IPS-15b (cell line): ENCODE measurements around the gene PRR15L.

ENCODE experiments used
- H3K27me3 ChIP-seq: one replicate; pipeline ENCODE4 v1.6.1; 2013; ENCODE audit warnings: low read length; ENCODE audit not compliant: control insufficient read depth, insufficient read depth
- H3K36me3 ChIP-seq: one replicate; pipeline ENCODE4 v1.6.1; 2013; ENCODE audit warnings: low read length; ENCODE audit not compliant: control insufficient read depth, insufficient read depth
- H3K4me1 ChIP-seq: one replicate; pipeline ENCODE4 v1.6.1; 2013; ENCODE audit warnings: mild to moderate bottlenecking, low read length; ENCODE audit not compliant: control insufficient read depth, insufficient read depth
- H3K4me3 ChIP-seq: one replicate; pipeline ENCODE4 v1.5.1; 2013; ENCODE audit warnings: low read depth, low read length
- H3K9ac ChIP-seq: one replicate; pipeline ENCODE4 v1.6.1; 2013; ENCODE audit warnings: low read depth, mild to moderate bottlenecking, low read length
- H3K9me3 ChIP-seq: one replicate; pipeline ENCODE4 v1.6.1; 2013; ENCODE audit warnings: mild to moderate bottlenecking, low read length; ENCODE audit not compliant: control insufficient read depth, insufficient read depth

The PRR15L gene

DNA sequence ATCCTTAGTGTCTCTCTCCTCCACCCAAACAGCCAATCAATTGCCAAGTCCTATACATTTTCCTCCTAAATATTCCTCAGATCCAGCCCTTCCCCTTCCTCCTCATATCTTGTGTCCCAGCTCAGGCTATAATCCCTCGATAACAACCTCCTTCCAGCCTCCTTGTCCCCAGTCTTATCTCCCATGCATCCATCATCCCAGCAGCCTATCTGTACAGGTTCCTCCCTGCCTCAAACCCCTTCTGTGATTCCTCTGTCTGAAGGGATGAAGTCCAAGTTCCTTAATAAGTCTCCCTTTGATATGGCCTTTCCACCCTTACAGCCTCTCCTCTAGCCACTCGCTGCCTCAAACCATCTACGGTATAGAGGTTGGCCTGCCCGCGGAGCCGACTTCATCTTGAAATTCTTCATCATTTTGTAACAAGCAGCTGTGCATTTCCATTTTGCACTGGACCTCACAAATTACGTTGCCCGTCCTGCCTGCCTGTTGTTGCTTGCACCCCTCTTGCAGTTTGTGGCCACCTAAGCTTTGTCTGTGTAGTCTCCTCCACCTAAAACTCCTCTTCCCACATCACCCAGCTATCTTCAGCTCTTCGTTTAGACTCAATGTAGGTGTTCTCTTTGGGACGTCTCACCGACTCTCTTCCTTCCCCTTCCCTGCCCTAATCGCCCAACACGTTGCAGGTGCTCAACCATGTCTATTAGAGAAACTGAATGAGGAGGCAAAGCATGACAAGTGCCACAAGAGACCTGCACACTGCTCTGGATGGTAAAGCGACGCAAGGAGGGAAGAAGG, 12.4 kb upstream of the PRR15L start:
- peaks cover 4% of the 10 kb centered on the region for H3K4me1 ChIP-seq
- peaks cover 2% of the 10 kb centered on the region for H3K27me3 ChIP-seq
- peak overlapping the region; percentile 45 for H3K4me3 ChIP-seq
- peaks cover 15% of the 10 kb centered on the region for H3K36me3 ChIP-seq
- H3K9ac ChIP-seq: no peak overlapping the region
- no peaks in the 10 kb centered on the region for H3K9me3 ChIP-seq

DNA sequence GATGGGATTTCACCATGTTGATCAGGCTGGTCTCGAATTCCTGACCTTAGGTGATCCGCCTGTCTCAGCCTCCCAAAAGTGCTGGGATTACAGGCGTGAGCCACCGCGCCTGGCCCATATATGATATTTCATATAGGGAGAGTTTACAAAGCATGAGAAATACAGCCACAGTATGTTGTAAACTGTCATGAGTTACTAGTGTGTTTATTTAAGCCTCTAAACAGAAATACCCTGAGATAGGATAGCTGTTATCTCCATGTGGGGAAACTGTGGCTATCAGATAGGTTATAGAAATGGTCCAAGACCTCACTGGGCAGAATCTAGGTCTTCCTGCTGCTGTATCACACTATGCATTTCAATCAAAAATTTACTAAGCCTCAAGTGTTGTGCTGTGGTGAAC, 11.2 kb upstream of the PRR15L start:
- Histone ChIP-seq H3K36me3 (peaks cover 5% of the 10 kb centered on the region), H3K9ac (no peak overlapping the region), H3K27me3 (peaks cover 2% of the 10 kb centered on the region), H3K9me3 (no peaks in the 10 kb centered on the region), H3K4me3 (no peak overlapping the region), H3K4me1 (peaks cover 4% of the 10 kb centered on the region)

GRCh38 chr17:47967607-47968252, 10.0 kb upstream of the PRR15L start:
- Histone ChIP-seq H3K36me3 (no peaks in the 10 kb centered on the region), H3K27me3 (peaks cover 2% of the 10 kb centered on the region), H3K4me1 (peaks cover 4% of the 10 kb centered on the region), H3K4me3 (no peak overlapping the region), H3K9ac (no peak overlapping the region), H3K9me3 (no peaks in the 10 kb centered on the region)

DNA sequence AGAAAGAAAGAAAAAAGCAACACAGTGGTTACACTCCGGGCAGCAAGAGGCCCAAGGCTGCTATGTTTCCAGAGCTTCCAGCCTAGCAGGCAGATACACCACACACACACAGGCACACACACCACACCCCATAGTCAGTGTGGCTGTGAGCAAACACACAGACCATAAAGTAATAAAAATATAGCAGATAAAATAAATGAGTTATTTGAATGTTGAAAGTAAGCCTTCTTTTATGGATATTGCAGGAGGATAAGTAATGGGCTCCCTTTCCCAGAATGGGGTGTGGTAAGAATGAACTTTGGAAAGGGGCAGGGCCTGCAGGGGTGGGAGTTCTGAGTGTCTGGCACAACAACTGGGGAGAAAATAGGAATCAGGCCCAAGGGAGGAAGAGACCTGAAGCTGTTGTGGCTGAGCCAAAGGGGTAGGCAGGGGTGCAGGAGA, 8.4 kb upstream of the PRR15L start:
- Histone ChIP-seq H3K4me3 (no peak overlapping the region), H3K4me1 (peaks cover 4% of the 10 kb centered on the region), H3K27me3 (peaks cover 2% of the 10 kb centered on the region), H3K9me3 (no peaks in the 10 kb centered on the region), H3K36me3 (no peaks in the 10 kb centered on the region), H3K9ac (no peak overlapping the region)

- Histone ChIP-seq H3K4me1 (peaks cover under 1% of the 10 kb centered on the region), H3K36me3 (no peaks in the 10 kb centered on the region), H3K9ac (no peak overlapping the region), H3K27me3 (peaks cover 4% of the 10 kb centered on the region), H3K4me3 (no peak overlapping the region), H3K9me3 (no peaks in the 10 kb centered on the region)
These were observed 7.2 kb upstream of the PRR15L start for GRCh38 chr17:47964856-47965255.

DNA sequence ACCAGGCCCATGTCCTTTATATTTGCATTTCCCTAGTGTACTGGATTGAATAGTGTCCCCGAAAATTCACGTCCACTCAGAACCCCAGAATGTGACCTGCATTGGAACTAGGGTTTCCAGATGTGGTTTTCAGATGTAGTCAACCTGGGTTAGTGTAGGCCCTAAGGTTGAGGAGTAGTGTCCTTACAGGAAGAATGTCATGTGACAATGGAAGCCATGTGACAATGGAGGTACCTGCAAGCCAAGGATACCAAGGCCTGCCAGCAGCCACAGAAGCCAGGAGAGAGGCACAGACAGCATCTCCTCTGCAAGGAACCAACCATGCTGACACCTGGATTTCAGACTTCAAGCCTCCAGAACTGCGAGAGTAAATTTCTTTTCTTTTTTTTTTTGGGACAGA, 5.2 kb upstream of the PRR15L start:
- no peak overlapping the region for H3K9ac ChIP-seq
- no peaks in the 10 kb centered on the region for H3K9me3 ChIP-seq
- H3K4me1 ChIP-seq: peaks cover 2% of the 10 kb centered on the region

GRCh38 chr17:47961406-47961805, 3.7 kb upstream of the PRR15L start:
- Histone ChIP-seq H3K9me3 (no peaks in the 10 kb centered on the region), H3K36me3 (no peaks in the 10 kb centered on the region), H3K9ac (no peak overlapping the region), H3K27me3 (peaks cover 4% of the 10 kb centered on the region), H3K4me1 (peaks cover 10% of the 10 kb centered on the region), H3K4me3 (no peak overlapping the region)

More for the DNA sequence above, 5.2 kb upstream of the PRR15L start:
- H3K27me3 ChIP-seq: peaks cover 4% of the 10 kb centered on the region
- no peaks in the 10 kb centered on the region for H3K36me3 ChIP-seq
- no peak overlapping the region for H3K4me3 ChIP-seq

- H3K36me3 ChIP-seq: no peaks in the 10 kb centered on the region
- H3K27me3 ChIP-seq: peaks cover 4% of the 10 kb centered on the region
- H3K9ac ChIP-seq: no peak overlapping the region
- H3K4me1 ChIP-seq: peaks cover 10% of the 10 kb centered on the region
- H3K9me3 ChIP-seq: no peaks in the 10 kb centered on the region
- H3K4me3 ChIP-seq: no peak overlapping the region
These were observed 2.4 kb upstream of the PRR15L start for GRCh38 chr17:47959825-47960655.

- H3K27me3 ChIP-seq: peaks cover 4% of the 10 kb centered on the region
- H3K4me3 ChIP-seq: peak overlapping the region; percentile 33
- H3K9me3 ChIP-seq: no peaks in the 10 kb centered on the region
- H3K36me3 ChIP-seq: no peaks in the 10 kb centered on the region
- peaks cover 10% of the 10 kb centered on the region for H3K4me1 ChIP-seq
- no peak overlapping the region for H3K9ac ChIP-seq
These were observed 692 bp downstream of the PRR15L start for GRCh38 chr17:47956791-47957590.

GRCh38 chr17:47955497-47956461, 1.9 kb downstream of the PRR15L start:
- Histone ChIP-seq H3K9ac (no peak overlapping the region), H3K9me3 (no peaks in the 10 kb centered on the region), H3K4me1 (peaks cover 10% of the 10 kb centered on the region), H3K36me3 (no peaks in the 10 kb centered on the region), H3K27me3 (peaks cover 4% of the 10 kb centered on the region), H3K4me3 (no peak overlapping the region)
